MM.1S (cell line): ENCODE results near the gene AGR3.

Experiments used
- DNase-seq: peaks from one replicate; pipeline ENCODE4 v3.0.0-alpha.2; 2015
- H2AFZ ChIP-seq: fragments of 300-600 bp; sonication (generic); 2 replicates; pipeline ENCODE4 v1.6.0; 2016; ENCODE audit warnings: antibody characterized with exemption, low read length
- H3F3A ChIP-seq: fragments of 300-600 bp; sonication (generic); 2 replicates; pipeline ENCODE4 v1.6.1; 2016; ENCODE audit warnings: mild to moderate bottlenecking, antibody characterized with exemption, low read length, moderate library complexity, mixed read lengths; ENCODE audit not compliant: insufficient read depth
- H3K27ac ChIP-seq: fragments of 300-600 bp; sonication (generic); 2 replicates; pipeline ENCODE4 v1.5.1; 2016; ENCODE audit warnings: mild to moderate bottlenecking, low read length
- H3K27me3 ChIP-seq: fragments of 300-600 bp; sonication (generic); replicated peaks from 2 replicates; pipeline ENCODE4 v1.6.0; 2016; ENCODE audit warnings: low read length; ENCODE audit not compliant: insufficient read depth
- H3K36me3 ChIP-seq: fragments of 300-600 bp; sonication (generic); replicated peaks from 2 replicates; pipeline ENCODE4 v1.6.1; 2016; ENCODE audit warnings: mild to moderate bottlenecking, low read length, mixed read lengths; ENCODE audit not compliant: insufficient read depth
- H3K4me1 ChIP-seq: fragments of 300-600 bp; sonication (generic); 2 replicates; pipeline ENCODE4 v1.6.1; 2016; ENCODE audit warnings: low read length, mixed read lengths
- H3K4me2 ChIP-seq: fragments of 300-600 bp; sonication (generic); 2 replicates; pipeline ENCODE4 v1.6.0; 2016; ENCODE audit warnings: low read depth, low read length
- H3K4me3 ChIP-seq: fragments of 300-600 bp; sonication (generic); 2 replicates; pipeline ENCODE4 v1.5.1; 2016; ENCODE audit warnings: low read length, mixed read lengths
- H3K79me2 ChIP-seq: fragments of 300-600 bp; sonication (generic); 2 replicates; pipeline ENCODE4 v1.6.1; 2016; ENCODE audit warnings: mixed run types, low read length, mixed read lengths
- H3K9ac ChIP-seq: fragments of 300-600 bp; sonication (generic); 2 replicates; pipeline ENCODE4 v1.6.1; 2016; ENCODE audit warnings: low read length, mixed read lengths
- H3K9me2 ChIP-seq: fragments of 300-600 bp; sonication (generic); replicated peaks from 2 replicates; pipeline ENCODE4 v1.6.1; 2016; ENCODE audit warnings: mild to moderate bottlenecking, low read length, mixed read lengths; ENCODE audit not compliant: insufficient read depth
- H3K9me3 ChIP-seq: fragments of 300-600 bp; sonication (generic); replicated peaks from 2 replicates; pipeline ENCODE4 v1.6.1; 2016; ENCODE audit warnings: mild to moderate bottlenecking, low read length, mixed read lengths; ENCODE audit not compliant: insufficient read depth
- H4K20me1 ChIP-seq: fragments of 300-600 bp; sonication (generic); 2 replicates; pipeline ENCODE4 v1.6.1; 2016; ENCODE audit warnings: mild to moderate bottlenecking, low read length, moderate library complexity, mixed read lengths; ENCODE audit not compliant: insufficient read depth
- EZH2 ChIP-seq: fragments of 300-600 bp; sonication (generic); optimal IDR thresholded peaks from 2 replicates; pipeline ENCODE3; 2017; ENCODE audit warnings: low read depth, mild to moderate bottlenecking, antibody characterized with exemption, low read length, mixed read lengths
- EZH2phosphoT487 ChIP-seq: fragments of 300-600 bp; sonication (generic); IDR thresholded peaks from 2 replicates; pipeline ENCODE4 v1.6.1; 2018; ENCODE audit warnings: antibody characterized with exemption, low read length
- TF ChIP-seq, protein P1 (sequence below): fragments of 300-600 bp; sonication (generic); IDR thresholded peaks from 2 replicates; pipeline ENCODE4 v1.5.1; 2016; ENCODE audit warnings: antibody characterized with exemption, low read length, mixed read lengths

The AGR3 gene

DNA sequence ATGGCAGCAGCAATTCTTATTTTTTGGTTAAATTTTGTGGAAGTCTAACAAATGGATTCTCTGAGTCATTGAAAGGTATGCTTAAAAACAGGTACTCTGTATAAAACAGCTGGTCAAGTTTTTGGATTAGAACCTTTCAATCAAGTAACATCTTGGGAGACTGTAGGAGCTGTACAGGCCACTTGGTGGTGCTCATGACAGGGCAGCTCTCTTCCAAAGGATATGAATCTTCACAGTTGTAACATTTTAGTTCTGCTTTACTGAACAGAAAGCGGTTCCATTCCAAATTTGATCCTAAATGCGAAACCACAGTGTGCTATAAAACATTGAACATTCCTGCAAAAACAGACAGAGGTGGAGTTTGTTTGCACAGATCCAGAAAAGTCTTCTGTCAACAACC, 44.5 kb upstream of the AGR3 start:
- no peaks in the 10 kb centered on the region for H3K36me3 ChIP-seq
- peak; percentile 20 for DNase-seq
- H3K79me2 ChIP-seq, result no peaks in the 10 kb centered on the region
- TF ChIP-seq, protein P1, sequence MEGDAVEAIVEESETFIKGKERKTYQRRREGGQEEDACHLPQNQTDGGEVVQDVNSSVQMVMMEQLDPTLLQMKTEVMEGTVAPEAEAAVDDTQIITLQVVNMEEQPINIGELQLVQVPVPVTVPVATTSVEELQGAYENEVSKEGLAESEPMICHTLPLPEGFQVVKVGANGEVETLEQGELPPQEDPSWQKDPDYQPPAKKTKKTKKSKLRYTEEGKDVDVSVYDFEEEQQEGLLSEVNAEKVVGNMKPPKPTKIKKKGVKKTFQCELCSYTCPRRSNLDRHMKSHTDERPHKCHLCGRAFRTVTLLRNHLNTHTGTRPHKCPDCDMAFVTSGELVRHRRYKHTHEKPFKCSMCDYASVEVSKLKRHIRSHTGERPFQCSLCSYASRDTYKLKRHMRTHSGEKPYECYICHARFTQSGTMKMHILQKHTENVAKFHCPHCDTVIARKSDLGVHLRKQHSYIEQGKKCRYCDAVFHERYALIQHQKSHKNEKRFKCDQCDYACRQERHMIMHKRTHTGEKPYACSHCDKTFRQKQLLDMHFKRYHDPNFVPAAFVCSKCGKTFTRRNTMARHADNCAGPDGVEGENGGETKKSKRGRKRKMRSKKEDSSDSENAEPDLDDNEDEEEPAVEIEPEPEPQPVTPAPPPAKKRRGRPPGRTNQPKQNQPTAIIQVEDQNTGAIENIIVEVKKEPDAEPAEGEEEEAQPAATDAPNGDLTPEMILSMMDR, result peak; percentile 63
- TF ChIP-seq EZH2phosphoT487, result no peak
- H3K4me2 ChIP-seq, result peak overlapping the region; percentile 20; the same call in 1 of the 2 replicates
- H3K27me3 ChIP-seq, result no peaks in the 10 kb centered on the region
- H3K9ac ChIP-seq, result no peak overlapping the region
- no peak overlapping the region for H3K27ac ChIP-seq
- no peak overlapping the region for H3K4me3 ChIP-seq
- H3K9me2 ChIP-seq, result no peaks in the 10 kb centered on the region
- peaks cover 12% of the 10 kb centered on the region for H3K4me1 ChIP-seq
- no peaks in the 10 kb centered on the region for H4K20me1 ChIP-seq
- H2AFZ ChIP-seq, result no peak overlapping the region
- H3F3A ChIP-seq, result no peaks in the 10 kb centered on the region
- H3K9me3 ChIP-seq, result no peaks in the 10 kb centered on the region

DNA sequence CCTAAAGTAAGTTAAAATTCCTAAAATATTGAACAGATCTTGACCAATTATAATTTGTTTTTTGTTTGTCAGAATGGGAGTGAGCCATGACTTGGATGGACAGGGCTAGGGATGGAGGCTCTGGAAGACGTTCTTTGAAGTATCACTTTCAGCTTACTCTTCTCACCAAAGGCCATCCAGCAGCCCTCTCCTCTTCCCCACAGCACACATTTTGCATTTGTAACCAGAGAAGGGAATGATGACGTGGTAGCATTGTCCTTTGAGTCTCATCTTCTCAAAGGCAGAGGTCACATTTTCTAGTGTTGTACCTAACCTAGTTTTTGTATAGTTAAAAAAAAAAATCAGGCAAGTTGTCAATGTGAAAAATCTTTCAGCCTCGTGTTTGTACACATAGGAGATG, 43.8 kb upstream of the AGR3 start:
- Histone ChIP-seq H3K9me3 (no peaks in the 10 kb centered on the region), H3K9me2 (no peaks in the 10 kb centered on the region), H3K27me3 (no peaks in the 10 kb centered on the region), H2AFZ (no peak overlapping the region), H3K36me3 (no peaks in the 10 kb centered on the region), H3K9ac (no peak overlapping the region), H3F3A (no peaks in the 10 kb centered on the region), H3K27ac (no peak overlapping the region), H3K4me3 (no peak overlapping the region), H3K79me2 (no peaks in the 10 kb centered on the region), H4K20me1 (no peaks in the 10 kb centered on the region), H3K4me1 (peaks cover 12% of the 10 kb centered on the region), H3K4me2 (peak overlapping the region; percentile 20; the same call in 1 of the 2 replicates)
- TF ChIP-seq EZH2, result no peak
- TF ChIP-seq, protein P1, result no peak
- no peak for DNase-seq

DNA sequence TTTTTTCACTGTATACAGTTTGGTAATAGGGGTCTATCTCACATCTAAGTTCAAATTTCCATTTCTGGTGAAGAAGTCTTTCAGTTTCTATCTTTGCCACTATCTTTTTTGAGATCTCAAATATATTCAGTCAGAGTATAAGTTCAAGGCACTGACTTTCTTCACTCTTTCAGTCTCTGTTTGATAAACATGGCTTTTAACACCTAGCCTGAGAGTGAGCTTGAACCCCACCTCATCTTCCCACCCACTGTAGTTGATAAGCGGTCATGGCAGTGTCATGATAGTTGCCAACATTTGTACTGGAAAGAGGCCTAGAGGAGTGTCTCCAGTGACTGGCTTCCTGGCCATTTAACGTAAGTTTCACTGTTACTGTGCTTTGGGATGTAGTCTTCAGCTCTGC, 41.2 kb upstream of the AGR3 start:
- H3K27ac ChIP-seq, result no peak overlapping the region
- TF ChIP-seq EZH2 (no peak), EZH2phosphoT487 (no peak)
- TF ChIP-seq, protein P1, result no peak
- DNase-seq, result no peak
- peaks cover 5% of the 10 kb centered on the region; the same call in 1 of the 2 replicates for H3K4me1 ChIP-seq
- no peak overlapping the region for H3K4me3 ChIP-seq
- no peaks in the 10 kb centered on the region for H3F3A ChIP-seq
- no peaks in the 10 kb centered on the region for H3K36me3 ChIP-seq
- no peak overlapping the region for H3K9ac ChIP-seq
- H3K9me2 ChIP-seq, result no peaks in the 10 kb centered on the region
- no peak overlapping the region for H3K4me2 ChIP-seq
- no peaks in the 10 kb centered on the region for H4K20me1 ChIP-seq
- no peaks in the 10 kb centered on the region for H3K27me3 ChIP-seq
- no peaks in the 10 kb centered on the region for H3K9me3 ChIP-seq
- no peaks in the 10 kb centered on the region for H3K79me2 ChIP-seq
- H2AFZ ChIP-seq, result no peak overlapping the region
